ENCODE measurements around the gene SSH2.

Gene SSH2

GRCh38 chr17:29619251-29619650 lies 310.8 kb downstream of the SSH2 start:
- Histone ChIP-seq H3K4me2 (ENCODE audit: low read depth, low read length, poor library complexity, severe bottlenecking) (no peak overlapping the region), H3K9ac (ENCODE audit: low read length) (no peak overlapping the region), H3K27ac (ENCODE audit: low read depth, low read length) (no peak overlapping the region), H3K9me3 (ENCODE audit: insufficient read depth, low read length) (no peaks in the 10 kb centered on the region), H4K20me1 (ENCODE audit: low read depth, low read length) (no peaks in the 10 kb centered on the region), H3K9me2 (replicated peaks; ENCODE audit: insufficient read depth, low read length) (no peaks in the 10 kb centered on the region), H2AFZ (ENCODE audit: low read depth, low read length, severe bottlenecking) (no peak overlapping the region), H3K79me2 (ENCODE audit: insufficient read depth, low read length) (no peaks in the 10 kb centered on the region), H3K4me3 (ENCODE audit: insufficient read depth, low read length, poor library complexity, severe bottlenecking) (no peak overlapping the region), H3K36me3 (ENCODE audit: low read length) (no peaks in the 10 kb centered on the region), H3F3A (ENCODE audit: insufficient read depth) (peaks cover 7% of the 10 kb centered on the region; the same call in 1 of the 2 replicates), H3K27me3 (ENCODE audit: low read length) (no peaks in the 10 kb centered on the region)
- TF ChIP-seq, protein P1, sequence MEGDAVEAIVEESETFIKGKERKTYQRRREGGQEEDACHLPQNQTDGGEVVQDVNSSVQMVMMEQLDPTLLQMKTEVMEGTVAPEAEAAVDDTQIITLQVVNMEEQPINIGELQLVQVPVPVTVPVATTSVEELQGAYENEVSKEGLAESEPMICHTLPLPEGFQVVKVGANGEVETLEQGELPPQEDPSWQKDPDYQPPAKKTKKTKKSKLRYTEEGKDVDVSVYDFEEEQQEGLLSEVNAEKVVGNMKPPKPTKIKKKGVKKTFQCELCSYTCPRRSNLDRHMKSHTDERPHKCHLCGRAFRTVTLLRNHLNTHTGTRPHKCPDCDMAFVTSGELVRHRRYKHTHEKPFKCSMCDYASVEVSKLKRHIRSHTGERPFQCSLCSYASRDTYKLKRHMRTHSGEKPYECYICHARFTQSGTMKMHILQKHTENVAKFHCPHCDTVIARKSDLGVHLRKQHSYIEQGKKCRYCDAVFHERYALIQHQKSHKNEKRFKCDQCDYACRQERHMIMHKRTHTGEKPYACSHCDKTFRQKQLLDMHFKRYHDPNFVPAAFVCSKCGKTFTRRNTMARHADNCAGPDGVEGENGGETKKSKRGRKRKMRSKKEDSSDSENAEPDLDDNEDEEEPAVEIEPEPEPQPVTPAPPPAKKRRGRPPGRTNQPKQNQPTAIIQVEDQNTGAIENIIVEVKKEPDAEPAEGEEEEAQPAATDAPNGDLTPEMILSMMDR (IDR thresholded peaks at IDR 0.05; ENCODE audit: insufficient read depth, low read length, poor library complexity, severe bottlenecking) = peak; percentile 34
- TF ChIP-seq EZH2phosphoT487 (conservative IDR thresholded peaks at IDR 0.05; ENCODE audit: low read length) = no peak

DNA sequence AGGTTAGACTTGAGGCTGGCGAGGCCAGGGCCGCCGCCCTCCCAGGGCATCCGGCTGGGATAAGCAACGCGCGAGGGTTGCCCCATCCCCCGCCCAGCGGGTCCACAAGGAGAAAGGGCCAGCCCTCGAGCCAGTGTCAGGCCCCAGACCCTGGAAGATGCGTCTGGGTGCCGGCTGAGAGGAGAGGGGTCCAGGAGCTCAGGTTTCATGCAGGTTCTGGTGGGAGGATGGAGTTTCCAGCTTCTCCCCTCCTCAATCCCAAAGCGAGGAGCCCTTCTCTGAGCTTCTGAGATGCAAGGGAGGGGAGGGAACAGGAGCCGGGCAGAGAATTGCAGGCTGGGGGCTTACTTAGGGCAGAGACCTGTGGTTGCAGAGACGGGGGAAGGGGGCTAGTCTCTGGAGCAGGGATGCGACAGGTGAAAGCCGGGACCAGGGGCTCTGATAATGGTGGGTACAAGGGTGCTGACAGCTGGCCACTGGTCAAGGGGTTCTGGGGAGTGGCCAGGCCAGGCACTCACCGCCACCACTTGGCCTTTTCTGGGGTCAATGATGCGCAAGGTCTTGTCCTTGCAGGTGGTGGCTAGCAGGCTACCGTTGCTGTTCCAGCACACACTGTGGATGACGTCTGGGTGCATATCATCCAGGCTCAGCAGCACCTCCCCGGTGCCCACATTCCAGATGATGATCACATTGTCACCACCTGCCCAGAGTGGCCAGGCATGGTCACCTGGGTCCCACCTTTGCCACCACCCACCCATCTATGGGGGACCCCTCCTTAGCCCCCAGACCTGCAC lies 311.6 kb downstream of the SSH2 start:
- no peaks in the 10 kb centered on the region for H3K79me2 ChIP-seq (ENCODE audit: insufficient read depth, low read length)
- H2AFZ ChIP-seq (ENCODE audit: low read depth, low read length, severe bottlenecking) = peak overlapping the region; percentile 84
- no peak overlapping the region for H3K4me3 ChIP-seq (ENCODE audit: insufficient read depth, low read length, poor library complexity, severe bottlenecking)
- no peaks in the 10 kb centered on the region for H3K9me2 ChIP-seq (replicated peaks; ENCODE audit: insufficient read depth, low read length)
- H3K4me2 ChIP-seq (ENCODE audit: low read depth, low read length, poor library complexity, severe bottlenecking) = peak overlapping the region; percentile 47
- H3F3A ChIP-seq (ENCODE audit: insufficient read depth) = peaks cover 3% of the 10 kb centered on the region; the same call in 1 of the 2 replicates
- TF ChIP-seq, protein P1 (IDR thresholded peaks at IDR 0.05; ENCODE audit: insufficient read depth, low read length, poor library complexity, severe bottlenecking) = peak; percentile 8
- TF ChIP-seq EZH2phosphoT487 (conservative IDR thresholded peaks at IDR 0.05; ENCODE audit: low read length) = no peak
- no peaks in the 10 kb centered on the region for H3K36me3 ChIP-seq (ENCODE audit: low read length)
- H3K9ac ChIP-seq (ENCODE audit: low read length) = 0 out of 2 replicates have a peak overlapping the region, but pooled peaks have one; percentile 51
- H3K27me3 ChIP-seq (ENCODE audit: low read length) = no peaks in the 10 kb centered on the region
- H3K9me3 ChIP-seq (ENCODE audit: insufficient read depth, low read length) = no peaks in the 10 kb centered on the region
- H3K27ac ChIP-seq (ENCODE audit: low read depth, low read length) = no peak overlapping the region
- H4K20me1 ChIP-seq (ENCODE audit: low read depth, low read length) = no peaks in the 10 kb centered on the region

DNA sequence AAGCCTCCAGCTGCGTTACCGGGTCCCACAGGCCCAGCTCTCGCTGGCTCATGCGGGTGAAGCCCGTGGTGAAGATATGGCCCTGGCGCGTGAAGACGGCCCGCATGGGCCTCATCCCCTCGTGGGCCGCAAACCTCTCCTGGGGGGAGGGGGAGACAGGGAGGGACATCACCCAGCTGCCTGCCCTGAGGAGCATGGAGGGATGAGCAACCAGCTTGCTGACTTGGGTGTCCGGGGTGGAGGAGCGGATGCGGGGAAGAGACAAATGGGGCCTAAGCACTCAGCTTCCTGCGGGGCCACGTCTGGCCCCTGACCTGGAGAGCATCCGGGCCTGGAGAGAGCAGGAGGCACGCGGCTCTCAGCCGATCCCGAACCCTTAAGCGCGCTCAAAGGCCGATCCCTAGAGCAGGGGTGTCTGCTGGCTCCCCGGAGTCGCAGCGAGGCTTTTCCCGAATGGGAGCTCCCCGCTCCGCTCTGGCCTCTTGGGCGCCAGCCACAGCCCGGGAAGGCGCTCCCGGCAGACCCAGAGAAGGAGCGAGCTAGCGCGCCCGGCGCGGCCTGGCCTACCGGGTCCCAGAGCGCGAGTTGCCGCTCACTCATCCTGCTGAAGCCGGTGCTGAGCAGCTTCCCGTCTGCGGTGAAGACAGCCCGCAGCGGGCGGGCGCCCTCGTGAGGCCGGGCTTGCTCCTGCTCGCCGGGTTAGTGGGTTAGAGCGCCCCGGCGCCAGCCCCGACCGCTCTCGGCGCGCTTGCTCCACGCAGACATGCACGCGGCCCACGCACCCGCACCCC lies 312.4 kb downstream of the SSH2 start:
- H3K4me3 ChIP-seq (ENCODE audit: insufficient read depth, low read length, poor library complexity, severe bottlenecking) = peak overlapping the region; percentile 9
- H4K20me1 ChIP-seq (ENCODE audit: low read depth, low read length) = no peaks in the 10 kb centered on the region
- peak overlapping the region; percentile 51 for H3K9ac ChIP-seq (ENCODE audit: low read length)
- H3K27me3 ChIP-seq (ENCODE audit: low read length) = no peaks in the 10 kb centered on the region
- H2AFZ ChIP-seq (ENCODE audit: low read depth, low read length, severe bottlenecking) = peak overlapping the region; percentile 84
- H3K9me3 ChIP-seq (ENCODE audit: insufficient read depth, low read length) = no peaks in the 10 kb centered on the region
- H3K79me2 ChIP-seq (ENCODE audit: insufficient read depth, low read length) = no peaks in the 10 kb centered on the region
- peak overlapping the region; percentile 47 for H3K4me2 ChIP-seq (ENCODE audit: low read depth, low read length, poor library complexity, severe bottlenecking)
- no peaks in the 10 kb centered on the region for H3K9me2 ChIP-seq (replicated peaks; ENCODE audit: insufficient read depth, low read length)
- no peak overlapping the region for H3K27ac ChIP-seq (ENCODE audit: low read depth, low read length)
- H3K36me3 ChIP-seq (ENCODE audit: low read length) = no peaks in the 10 kb centered on the region
- H3F3A ChIP-seq (ENCODE audit: insufficient read depth) = no peaks in the 10 kb centered on the region
- TF ChIP-seq EZH2phosphoT487 (conservative IDR thresholded peaks at IDR 0.05; ENCODE audit: low read length) = no peak
- TF ChIP-seq, protein P1 (IDR thresholded peaks at IDR 0.05; ENCODE audit: insufficient read depth, low read length, poor library complexity, severe bottlenecking) = peak; percentile 90

Data from SU-DHL-6 (cell line).